Astrocyte (in vitro differentiated cells and primary cell): ENCODE measurements around the gene HOXA13. TPM values are rescaled to one million over a fixed set of nuclear protein-coding genes. Genes with fewer than 3 reads are reported as not detected.

Experiments used
- DNase-seq: peaks from one replicate; pipeline ENCODE4 v3.0.0-alpha.2; 2010; ENCODE audit warnings: low read depth
- FAIRE-seq: peaks from 2 replicates; lab custom pipeline; 2011; peaks lifted over from hg19 to GRCh38; lab: Jason Lieb, UNC
- H2AFZ ChIP-seq: 2 replicates; pipeline ENCODE4 v1.6.0; 2012; ENCODE audit warnings: low read depth, low read length, inconsistent platforms
- H3K27ac ChIP-seq: 2 replicates; pipeline ENCODE4 v1.5.1; 2011; ENCODE audit warnings: low read depth, low read length, inconsistent platforms
- H3K27me3 ChIP-seq: 2 replicates; pipeline ENCODE4 v1.6.0; 2011; ENCODE audit warnings: low read length, inconsistent platforms; ENCODE audit not compliant: insufficient read depth
- H3K36me3 ChIP-seq: 2 replicates; pipeline ENCODE4 v1.5.1; 2011; ENCODE audit warnings: low read length, inconsistent platforms; ENCODE audit not compliant: insufficient read depth
- H3K4me1 ChIP-seq: 2 replicates; pipeline ENCODE4 v1.5.1; 2011; ENCODE audit warnings: low read length, inconsistent platforms; ENCODE audit not compliant: insufficient read depth
- H3K4me2 ChIP-seq: 2 replicates; pipeline ENCODE4 v1.6.0; 2012; ENCODE audit warnings: low read length, inconsistent platforms
- H3K4me3 ChIP-seq: 2 replicates; pipeline ENCODE4 v1.5.1; 2011; ENCODE audit warnings: low read depth, mild to moderate bottlenecking, low read length, inconsistent platforms; ENCODE audit not compliant: insufficient read depth
- H3K79me2 ChIP-seq: 2 replicates; pipeline ENCODE4 v1.6.0; 2012; ENCODE audit warnings: mild to moderate bottlenecking, low read length, inconsistent platforms; ENCODE audit not compliant: insufficient read depth
- H3K9ac ChIP-seq: 2 replicates; pipeline ENCODE4 v1.6.0; 2012; ENCODE audit warnings: mild to moderate bottlenecking, low read length, inconsistent platforms
- H3K9me3 ChIP-seq: 2 replicates; pipeline ENCODE4 v1.5.1; 2012; ENCODE audit warnings: low read depth, mild to moderate bottlenecking, low read length, inconsistent platforms; ENCODE audit not compliant: insufficient read depth
- H4K20me1 ChIP-seq: 2 replicates; pipeline ENCODE4 v1.6.0; 2012; ENCODE audit warnings: low read length, inconsistent platforms; ENCODE audit not compliant: insufficient read depth
- H3K27ac Mint-ChIP-seq: one replicate; pipeline ENCODE4 v1.8.0; 2021; ENCODE audit warnings: mild to moderate bottlenecking, mixed read lengths; ENCODE audit not compliant: unreplicated experiment
- H3K27me3 Mint-ChIP-seq: one replicate; pipeline ENCODE4 v1.8.0; 2021; ENCODE audit warnings: low read depth, mixed read lengths; ENCODE audit not compliant: unreplicated experiment
- H3K36me3 Mint-ChIP-seq: one replicate; pipeline ENCODE4 v1.8.0; 2021; ENCODE audit warnings: low read depth, mixed read lengths; ENCODE audit not compliant: unreplicated experiment
- H3K4me1 Mint-ChIP-seq: one replicate; pipeline ENCODE4 v1.8.0; 2021; ENCODE audit warnings: low read depth, mixed read lengths; ENCODE audit not compliant: unreplicated experiment
- H3K4me3 Mint-ChIP-seq: one replicate; pipeline ENCODE4 v1.8.0; 2021; ENCODE audit warnings: mild to moderate bottlenecking, moderate library complexity, mixed read lengths; ENCODE audit not compliant: unreplicated experiment
- H3K9me3 Mint-ChIP-seq: one replicate; pipeline ENCODE4 v1.8.0; 2021; ENCODE audit warnings: mild to moderate bottlenecking, mixed read lengths; ENCODE audit not compliant: unreplicated experiment
- EZH2 ChIP-seq: IDR thresholded peaks from 2 replicates; pipeline ENCODE4 v1.6.1; 2012; ENCODE audit warnings: mild to moderate bottlenecking, low read length, inconsistent platforms; ENCODE audit not compliant: insufficient read depth
- total RNA-seq: library from RNA; stranded (reverse); gene quantifications from 2 replicates; pipeline ENCODE4 v1.2.1, GENCODE V29; 2021
- TF ChIP-seq, protein P1 (sequence below): IDR thresholded peaks from 2 replicates; pipeline ENCODE4 v1.5.1; 2011; ENCODE audit warnings: low read depth, mild to moderate bottlenecking, inconsistent platforms, low read length, moderate library complexity; ENCODE audit not compliant: insufficient read depth

HOXA13 gene
- total RNA-seq, 1 donor from 2014 or later: not detected

DNA sequence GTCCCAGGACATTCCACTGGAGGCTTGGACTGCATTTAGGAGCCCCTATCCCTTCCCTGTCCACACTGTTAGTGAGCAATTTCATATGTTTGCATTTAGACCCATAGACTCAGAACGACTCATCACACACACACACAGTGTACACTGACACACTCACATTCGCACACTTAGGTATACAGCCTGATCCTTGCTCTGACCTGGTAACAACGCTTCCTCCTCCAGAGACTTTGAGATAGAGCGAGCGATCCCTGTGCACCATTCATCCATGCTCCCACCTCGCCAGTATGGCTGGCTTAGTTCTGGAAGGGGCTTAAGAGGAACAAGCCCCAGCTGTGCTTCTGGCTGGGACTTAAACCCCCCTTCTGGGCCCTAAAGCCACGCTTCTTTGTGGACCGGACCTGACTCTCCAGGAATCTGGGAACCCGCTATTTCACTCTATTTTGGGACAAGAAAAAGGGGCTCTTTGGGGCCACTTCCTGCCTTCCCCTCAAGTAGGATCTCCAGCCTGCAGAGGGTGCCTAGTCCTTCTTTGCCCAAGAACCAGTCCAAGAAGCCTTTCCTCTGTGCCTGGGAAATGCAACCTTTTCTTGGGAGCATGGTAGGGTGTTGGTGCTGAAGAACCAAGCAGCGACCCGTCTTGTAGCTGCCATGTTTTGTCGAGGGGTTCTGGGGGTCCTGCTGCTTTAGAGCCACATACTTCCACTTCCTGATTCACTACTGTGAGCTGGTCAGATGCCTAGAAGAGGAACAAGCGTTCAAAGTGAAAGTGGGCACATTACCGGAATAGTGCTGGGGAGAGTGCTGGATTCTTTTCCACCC is 1.1 kb upstream of the HOXA13 start:
- Mint-ChIP-seq H3K9me3 (peaks cover 23% of the 10 kb centered on the region), H3K27ac (peak overlapping the region; percentile 66), H3K27me3 (peaks cover 88% of the 10 kb centered on the region), H3K36me3 (no peaks in the 10 kb centered on the region), H3K4me3 (peak overlapping the region; percentile 67), H3K4me1 (no peaks in the 10 kb centered on the region)
- Histone ChIP-seq H3K27ac (no peak overlapping the region), H4K20me1 (peaks cover 41% of the 10 kb centered on the region), H3K79me2 (no peaks in the 10 kb centered on the region), H3K36me3 (no peaks in the 10 kb centered on the region), H3K4me1 (peaks cover 10% of the 10 kb centered on the region), H3K4me3 (no peak overlapping the region), H2AFZ (no peak overlapping the region), H3K4me2 (peak overlapping the region; percentile 65), H3K27me3 (peaks cover 95% of the 10 kb centered on the region), H3K9ac (no peak overlapping the region), H3K9me3 (peaks cover 8% of the 10 kb centered on the region)
- DNase-seq: no peak
- peak; percentile 65 for TF ChIP-seq EZH2
- TF ChIP-seq, protein P1, sequence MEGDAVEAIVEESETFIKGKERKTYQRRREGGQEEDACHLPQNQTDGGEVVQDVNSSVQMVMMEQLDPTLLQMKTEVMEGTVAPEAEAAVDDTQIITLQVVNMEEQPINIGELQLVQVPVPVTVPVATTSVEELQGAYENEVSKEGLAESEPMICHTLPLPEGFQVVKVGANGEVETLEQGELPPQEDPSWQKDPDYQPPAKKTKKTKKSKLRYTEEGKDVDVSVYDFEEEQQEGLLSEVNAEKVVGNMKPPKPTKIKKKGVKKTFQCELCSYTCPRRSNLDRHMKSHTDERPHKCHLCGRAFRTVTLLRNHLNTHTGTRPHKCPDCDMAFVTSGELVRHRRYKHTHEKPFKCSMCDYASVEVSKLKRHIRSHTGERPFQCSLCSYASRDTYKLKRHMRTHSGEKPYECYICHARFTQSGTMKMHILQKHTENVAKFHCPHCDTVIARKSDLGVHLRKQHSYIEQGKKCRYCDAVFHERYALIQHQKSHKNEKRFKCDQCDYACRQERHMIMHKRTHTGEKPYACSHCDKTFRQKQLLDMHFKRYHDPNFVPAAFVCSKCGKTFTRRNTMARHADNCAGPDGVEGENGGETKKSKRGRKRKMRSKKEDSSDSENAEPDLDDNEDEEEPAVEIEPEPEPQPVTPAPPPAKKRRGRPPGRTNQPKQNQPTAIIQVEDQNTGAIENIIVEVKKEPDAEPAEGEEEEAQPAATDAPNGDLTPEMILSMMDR: no peak
- no peak for FAIRE-seq

DNA sequence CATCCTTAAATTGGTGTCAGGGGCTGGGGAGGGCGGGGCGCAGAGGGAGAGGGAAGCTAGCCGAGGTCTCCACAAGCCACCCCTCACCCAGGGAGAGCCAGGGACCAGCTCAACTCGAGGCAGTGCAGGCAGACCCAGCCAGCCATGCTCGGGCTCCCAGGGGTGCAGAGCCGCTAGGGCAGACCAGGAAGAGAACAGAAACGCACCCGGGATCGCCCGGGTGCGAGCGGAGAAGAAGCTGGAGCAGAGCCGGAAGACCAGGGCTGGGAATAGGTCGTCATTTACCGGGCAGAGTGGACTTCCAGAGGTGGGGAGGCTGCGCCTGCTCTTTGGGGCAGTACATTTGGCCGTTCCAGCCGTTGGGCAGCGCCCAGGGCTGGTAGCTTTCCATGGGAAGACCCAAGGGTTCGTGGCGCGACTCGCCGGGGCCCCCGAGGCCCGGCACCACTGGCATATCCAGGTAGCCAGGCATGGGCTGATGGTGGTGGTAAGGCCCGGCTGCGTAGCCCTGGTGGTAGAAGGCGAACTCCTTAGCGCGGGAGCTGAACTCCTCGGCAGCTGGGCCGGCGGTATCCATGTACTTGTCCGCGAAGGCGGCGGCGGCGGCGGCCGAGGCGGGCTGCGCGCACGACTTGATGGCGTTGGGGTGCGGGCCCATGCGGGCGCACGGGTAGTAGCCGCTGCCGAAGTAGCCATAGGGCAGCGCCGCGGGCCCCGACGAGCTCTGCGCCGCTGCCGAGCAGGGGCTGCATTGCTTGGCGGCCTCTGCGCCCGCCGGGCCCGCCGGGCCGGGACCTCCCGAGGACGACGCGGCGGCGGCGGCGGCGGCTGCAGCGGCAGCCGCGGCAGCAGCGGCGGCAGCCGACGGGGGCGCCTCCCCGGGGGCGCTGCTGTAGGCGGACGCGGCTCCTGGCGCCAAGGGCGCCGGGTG is 755 bp downstream of the HOXA13 start:
- no peak for FAIRE-seq
- peaks cover 20% of the 10 kb centered on the region for H3K9me3 Mint-ChIP-seq
- Histone ChIP-seq H3K4me3 (no peak overlapping the region), H3K36me3 (no peaks in the 10 kb centered on the region), H3K27me3 (peaks cover 95% of the 10 kb centered on the region), H3K79me2 (no peaks in the 10 kb centered on the region), H2AFZ (no peak overlapping the region), H3K4me1 (no peaks in the 10 kb centered on the region), H4K20me1 (peaks cover 38% of the 10 kb centered on the region), H3K27ac (no peak overlapping the region), H3K4me2 (peak overlapping the region; percentile 22), H3K9me3 (peaks cover 8% of the 10 kb centered on the region), H3K9ac (no peak overlapping the region)
- H3K4me1 Mint-ChIP-seq: no peaks in the 10 kb centered on the region
- TF ChIP-seq, protein P1: no peak
- peak; percentile 92 for TF ChIP-seq EZH2
- no peak overlapping the region for H3K27ac Mint-ChIP-seq
- H3K36me3 Mint-ChIP-seq: no peaks in the 10 kb centered on the region
- no peak for DNase-seq
- no peak overlapping the region for H3K4me3 Mint-ChIP-seq
- H3K27me3 Mint-ChIP-seq: peaks cover 85% of the 10 kb centered on the region
